HG03342 (cell line): ENCODE measurements around the gene PMEPA1.

Source experiments
- ATAC-seq: cut with Tn5 transposase; IDR thresholded peaks from one replicate; pipeline ENCODE4 v1.9.1; 2021; ENCODE audit warnings: mild to moderate bottlenecking, moderate library complexity; ENCODE audit not compliant: unreplicated experiment

PMEPA1 gene

GRCh38 chr20:57612436-57612835 is 97.4 kb downstream of the PMEPA1 start:
- no peak for ATAC-seq

- no peak for ATAC-seq
Measured at GRCh38 chr20:57611586-57612311, 98.1 kb downstream of the PMEPA1 start.

- ATAC-seq: no peak
Measured at GRCh38 chr20:57610261-57610952, 99.4 kb downstream of the PMEPA1 start.

GRCh38 chr20:57609842-57610167 is 100.0 kb downstream of the PMEPA1 start:
- no peak for ATAC-seq

- no peak for ATAC-seq
Measured at GRCh38 chr20:57609086-57609841, 100.6 kb downstream of the PMEPA1 start.

- ATAC-seq: no peak
Measured at GRCh38 chr20:57608516-57608915, 101.3 kb downstream of the PMEPA1 start.

- ATAC-seq: no peak
Measured at GRCh38 chr20:57605878-57606277, 103.9 kb downstream of the PMEPA1 start.

- ATAC-seq: no peak
Measured at GRCh38 chr20:57605045-57605444, 104.8 kb downstream of the PMEPA1 start.

- no peak for ATAC-seq
Measured at GRCh38 chr20:57603120-57603519, 106.7 kb downstream of the PMEPA1 start.

- no peak for ATAC-seq
Measured at GRCh38 chr20:57601737-57602136, 108.1 kb downstream of the PMEPA1 start.

- no peak for ATAC-seq
Measured at GRCh38 chr20:57601211-57601570, 108.6 kb downstream of the PMEPA1 start.

- ATAC-seq: no peak
Measured at GRCh38 chr20:57600320-57601210, 109.2 kb downstream of the PMEPA1 start.

- no peak for ATAC-seq
Measured at GRCh38 chr20:57598491-57598890, 111.3 kb downstream of the PMEPA1 start.
